Stimulated activated CD4-positive, alpha-beta T cell treated with anti-CD3 and anti-CD28 coated beads, TNF-alpha, amount 100 ng/mL, for 4 hours (primary cell): Measurements from ENCODE around the gene ERAP2.
"Not testable (repeated sequence)": the region's sequence is repeated elsewhere in the genome, so short reads cannot be mapped to it uniquely, and the experiment has no call there.

Experiments used
- DNase-seq, 3 experiments: peaks; one replicate each; pipeline ENCODE4 v3.0.0-alpha.2; 2020; ENCODE audit warnings: low read depth in 3 of 3

The ERAP2 gene

GRCh38 chr5:96876292-96876850, at the start of gene ERAP2:
ERAP2 (plus strand) TSS chr5:96876500; CDS start chr5:96879686, 3,186 bp downstream.
- peak in 1 of 3 experiments; percentile 18 for DNase-seq

- DNase-seq, result no peak
Observed at GRCh38 chr5:96829297-96829696, 47.0 kb upstream of the ERAP2 start.

- no peak for DNase-seq
Observed at GRCh38 chr5:96834016-96834415, 42.3 kb upstream of the ERAP2 start.

- no peak for DNase-seq
Observed at GRCh38 chr5:96835791-96836191, 40.5 kb upstream of the ERAP2 start.

- DNase-seq, result no peak
Observed at GRCh38 chr5:96836817-96837216, 39.5 kb upstream of the ERAP2 start.

GRCh38 chr5:96837303-96837702, 39.0 kb upstream of the ERAP2 start:
- no peak for DNase-seq

GRCh38 chr5:96838201-96839070, 37.9 kb upstream of the ERAP2 start:
- no peak for DNase-seq

GRCh38 chr5:96839071-96839592, 37.2 kb upstream of the ERAP2 start:
- DNase-seq, result no peak

GRCh38 chr5:96841931-96842330, 34.4 kb upstream of the ERAP2 start:
- DNase-seq, result not testable (repeated sequence)

- DNase-seq, result no peak
Observed at GRCh38 chr5:96843140-96843539, 33.2 kb upstream of the ERAP2 start.

GRCh38 chr5:96844481-96844990, 31.8 kb upstream of the ERAP2 start:
- DNase-seq, result no peak

GRCh38 chr5:96851312-96852062, 24.8 kb upstream of the ERAP2 start:
- DNase-seq, result no peak

- DNase-seq, result no peak
Observed at GRCh38 chr5:96852759-96853158, 23.5 kb upstream of the ERAP2 start.

- no peak for DNase-seq
Observed at GRCh38 chr5:96854067-96854466, 22.2 kb upstream of the ERAP2 start.

- no peak for DNase-seq
Observed at GRCh38 chr5:96855031-96855872, 21.0 kb upstream of the ERAP2 start.

- no peak for DNase-seq
Observed at GRCh38 chr5:96856371-96856770, 19.9 kb upstream of the ERAP2 start.

- no peak for DNase-seq
Observed at GRCh38 chr5:96857454-96857853, 18.8 kb upstream of the ERAP2 start.

GRCh38 chr5:96857924-96858323, 18.4 kb upstream of the ERAP2 start:
- DNase-seq, result no peak

GRCh38 chr5:96859375-96859774, 16.9 kb upstream of the ERAP2 start:
- DNase-seq, result no peak

- no peak for DNase-seq
Observed at GRCh38 chr5:96861076-96861475, 15.2 kb upstream of the ERAP2 start.

GRCh38 chr5:96863114-96863513, 13.2 kb upstream of the ERAP2 start:
- no peak for DNase-seq
